ENCODE data around the gene STAB1.

STAB1 gene

DNA sequence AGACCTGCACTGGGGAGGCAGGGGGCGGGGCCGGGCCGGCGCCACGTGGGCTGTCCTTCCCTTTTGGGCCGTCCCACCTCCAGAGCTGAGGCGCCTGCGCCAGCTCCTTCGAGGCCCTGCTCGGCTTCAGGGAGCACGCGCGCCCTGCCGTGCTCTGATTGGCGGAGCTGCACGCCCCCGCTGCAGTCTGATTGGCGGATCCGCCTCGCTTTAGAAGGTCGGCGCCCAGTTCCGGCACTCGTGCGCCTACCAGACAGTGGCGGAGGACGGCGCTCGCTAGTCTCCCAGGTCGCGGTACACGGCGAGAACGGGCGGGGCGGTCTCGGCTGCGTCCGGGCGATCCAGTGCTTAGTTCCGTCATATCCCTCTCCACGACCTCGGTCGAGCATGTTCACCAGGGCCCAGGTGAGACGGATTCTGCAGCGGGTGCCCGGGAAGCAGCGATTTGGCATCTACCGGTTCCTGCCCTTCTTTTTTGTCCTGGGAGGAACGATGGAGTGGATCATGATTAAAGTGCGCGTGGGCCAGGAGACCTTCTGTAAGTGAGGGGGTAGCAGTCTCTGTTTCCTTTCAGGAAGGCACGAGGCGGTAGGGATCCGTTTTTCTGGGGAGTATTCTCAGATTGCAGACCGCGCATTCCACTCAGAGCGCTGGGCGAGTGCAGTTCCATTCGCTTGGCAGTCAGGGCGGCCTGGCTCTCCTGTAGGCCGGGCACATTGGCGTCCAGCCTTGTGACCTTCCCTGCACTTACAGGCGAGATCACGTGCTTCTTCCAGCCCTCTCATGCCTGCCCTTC lies 41.4 kb downstream of the STAB1 start, which contains the start of gene UQCC5:
Gene UQCC5 (plus strand): TSS at position 237 of the 796 bp plus-strand sequence. CDS start 151 bp downstream, at position 388.
- ATAC-seq (ENCODE audit: insufficient read depth, low read depth) = peak; percentile 96
- Histone ChIP-seq H4K20me1 (ENCODE audit: insufficient read depth, low read length) (peaks cover 7% of the 10 kb centered on the region; the same call in 1 of the 2 replicates), H3K4me3 (ENCODE audit: low read depth in 1 of 2, low read length in 2 of 2) (peak within 1 kb of the TSS; percentile 37 to 72), H3K27ac (ENCODE audit: low read length) (peak within 1 kb of the TSS; percentile 72), H3K9ac (ENCODE audit: low read depth, low read length) (peak within 1 kb of the TSS; percentile 73), H3K4me1 (ENCODE audit: insufficient read depth, low read length) (peaks cover 35% of the 10 kb centered on the region), H3K36me3 (ENCODE audit: insufficient read depth, low read length) (peaks cover 14% of the 10 kb centered on the region), H3K27me3 (ENCODE audit: insufficient read depth, low read length, poor library complexity) (no peaks in the 10 kb centered on the region), H2AFZ (ENCODE audit: low read depth, low read length) (peak within 1 kb of the TSS; percentile 83), H3K79me2 (ENCODE audit: insufficient read depth, low read length) (peaks cover 31% of the 10 kb centered on the region), H3K4me2 (ENCODE audit: insufficient read depth, low read length) (peak within 1 kb of the TSS; percentile 86), H3K9me3 (ENCODE audit: insufficient read depth, low read length, severe bottlenecking) (no peaks in the 10 kb centered on the region)
- TF ChIP-seq EZH2 (IDR thresholded peaks at IDR 0.05; ENCODE audit: borderline replicate concordance, low read depth, low read length, severe bottlenecking) = no peak
- TF ChIP-seq, protein P1, sequence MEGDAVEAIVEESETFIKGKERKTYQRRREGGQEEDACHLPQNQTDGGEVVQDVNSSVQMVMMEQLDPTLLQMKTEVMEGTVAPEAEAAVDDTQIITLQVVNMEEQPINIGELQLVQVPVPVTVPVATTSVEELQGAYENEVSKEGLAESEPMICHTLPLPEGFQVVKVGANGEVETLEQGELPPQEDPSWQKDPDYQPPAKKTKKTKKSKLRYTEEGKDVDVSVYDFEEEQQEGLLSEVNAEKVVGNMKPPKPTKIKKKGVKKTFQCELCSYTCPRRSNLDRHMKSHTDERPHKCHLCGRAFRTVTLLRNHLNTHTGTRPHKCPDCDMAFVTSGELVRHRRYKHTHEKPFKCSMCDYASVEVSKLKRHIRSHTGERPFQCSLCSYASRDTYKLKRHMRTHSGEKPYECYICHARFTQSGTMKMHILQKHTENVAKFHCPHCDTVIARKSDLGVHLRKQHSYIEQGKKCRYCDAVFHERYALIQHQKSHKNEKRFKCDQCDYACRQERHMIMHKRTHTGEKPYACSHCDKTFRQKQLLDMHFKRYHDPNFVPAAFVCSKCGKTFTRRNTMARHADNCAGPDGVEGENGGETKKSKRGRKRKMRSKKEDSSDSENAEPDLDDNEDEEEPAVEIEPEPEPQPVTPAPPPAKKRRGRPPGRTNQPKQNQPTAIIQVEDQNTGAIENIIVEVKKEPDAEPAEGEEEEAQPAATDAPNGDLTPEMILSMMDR (IDR thresholded peaks at IDR 0.05; ENCODE audit: borderline replicate concordance, extremely low read depth, low read length, poor library complexity, severe bottlenecking) = no peak
- DNase-seq = peak; percentile 99

DNA sequence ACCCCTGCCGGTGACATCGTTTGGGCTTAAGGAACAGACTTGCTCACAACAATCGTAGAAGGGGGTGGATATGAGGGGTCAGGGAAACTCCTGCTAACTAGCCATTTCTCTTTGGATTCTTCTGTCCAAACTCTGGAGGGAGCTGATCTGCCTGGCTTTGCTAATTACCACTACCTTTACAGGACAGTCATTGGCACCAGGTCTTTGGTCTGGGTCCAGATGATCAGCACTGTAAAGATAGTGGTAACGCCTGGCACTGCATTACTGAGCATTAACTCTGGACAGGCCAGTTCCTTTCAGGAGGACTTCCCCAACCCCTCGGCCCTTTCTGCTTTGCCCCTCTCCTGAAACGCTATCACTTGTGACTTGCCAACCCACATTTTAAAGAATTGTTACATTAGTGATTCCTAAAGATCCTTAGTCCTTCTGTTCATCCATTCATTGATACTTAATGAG lies 42.1 kb downstream of the STAB1 start:
- H3K4me3 ChIP-seq (ENCODE audit: low read depth in 1 of 2, low read length in 2 of 2) = peak overlapping the region; percentile 37 to 72
- DNase-seq (no peak), ATAC-seq (ENCODE audit: insufficient read depth, low read depth) (no peak)
- TF ChIP-seq, protein P1 (IDR thresholded peaks at IDR 0.05; ENCODE audit: borderline replicate concordance, extremely low read depth, low read length, poor library complexity, severe bottlenecking) = no peak
- no peak for TF ChIP-seq EZH2 (IDR thresholded peaks at IDR 0.05; ENCODE audit: borderline replicate concordance, low read depth, low read length, severe bottlenecking)
- peak overlapping the region; percentile 73 for H3K9ac ChIP-seq (ENCODE audit: low read depth, low read length)
- H3K79me2 ChIP-seq (ENCODE audit: insufficient read depth, low read length) = peaks cover 37% of the 10 kb centered on the region
- H3K27ac ChIP-seq (ENCODE audit: low read length) = peak overlapping the region; percentile 72
- peak overlapping the region; percentile 83 for H2AFZ ChIP-seq (ENCODE audit: low read depth, low read length)
- no peaks in the 10 kb centered on the region for H3K27me3 ChIP-seq (ENCODE audit: insufficient read depth, low read length, poor library complexity)
- H3K4me1 ChIP-seq (ENCODE audit: insufficient read depth, low read length) = peaks cover 35% of the 10 kb centered on the region
- H3K36me3 ChIP-seq (ENCODE audit: insufficient read depth, low read length) = peaks cover 19% of the 10 kb centered on the region
- H3K4me2 ChIP-seq (ENCODE audit: insufficient read depth, low read length) = peak overlapping the region; percentile 86
- no peaks in the 10 kb centered on the region for H3K9me3 ChIP-seq (ENCODE audit: insufficient read depth, low read length, severe bottlenecking)
- H4K20me1 ChIP-seq (ENCODE audit: insufficient read depth, low read length) = peaks cover 7% of the 10 kb centered on the region; the same call in 1 of the 2 replicates

DNA sequence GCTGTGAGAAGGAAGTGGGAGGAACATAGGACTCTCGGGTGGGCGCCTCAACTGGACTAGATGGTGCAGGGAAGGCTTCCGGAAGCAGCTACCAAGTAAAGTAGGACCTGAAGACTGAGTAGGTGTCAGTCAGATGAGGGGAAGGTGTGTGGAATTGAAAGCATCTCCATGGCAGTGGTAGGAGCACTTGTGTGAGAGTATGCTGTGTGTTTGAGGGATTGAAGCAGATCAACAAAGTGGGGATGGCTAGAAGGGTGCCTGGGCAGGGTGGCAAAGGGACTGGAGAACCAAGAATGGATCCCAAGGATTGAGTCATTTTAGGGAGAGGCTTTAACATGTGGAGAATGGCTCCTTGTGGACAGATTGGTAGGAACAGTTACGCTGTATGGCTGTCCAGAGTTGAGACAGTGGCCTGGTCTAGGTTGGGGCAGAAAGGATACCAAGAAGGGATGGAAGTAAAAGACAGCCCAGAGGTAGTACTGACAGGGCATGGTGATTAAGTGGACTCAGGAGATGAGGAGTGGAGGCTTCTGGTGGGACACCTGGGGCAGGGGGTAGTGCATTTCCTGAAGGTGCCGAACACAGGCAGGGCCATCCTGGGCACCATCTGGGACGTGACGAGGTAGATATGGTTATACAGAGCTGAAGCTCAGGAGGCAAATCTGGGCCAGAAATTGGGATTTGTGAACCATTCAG lies 42.7 kb downstream of the STAB1 start:
- Histone ChIP-seq H3K4me2 (ENCODE audit: insufficient read depth, low read length) (peak overlapping the region; percentile 86), H3K36me3 (ENCODE audit: insufficient read depth, low read length) (peaks cover 19% of the 10 kb centered on the region), H3K79me2 (ENCODE audit: insufficient read depth, low read length) (peaks cover 37% of the 10 kb centered on the region), H3K27me3 (ENCODE audit: insufficient read depth, low read length, poor library complexity) (no peaks in the 10 kb centered on the region), H3K9ac (ENCODE audit: low read depth, low read length) (peak overlapping the region; percentile 73), H3K9me3 (ENCODE audit: insufficient read depth, low read length, severe bottlenecking) (no peaks in the 10 kb centered on the region), H2AFZ (ENCODE audit: low read depth, low read length) (no peak overlapping the region), H3K4me1 (ENCODE audit: insufficient read depth, low read length) (peaks cover 35% of the 10 kb centered on the region), H3K27ac (ENCODE audit: low read length) (peak overlapping the region; percentile 11), H4K20me1 (ENCODE audit: insufficient read depth, low read length) (peaks cover 7% of the 10 kb centered on the region; the same call in 1 of the 2 replicates), H3K4me3 (ENCODE audit: low read depth in 1 of 2, low read length in 2 of 2) (peak overlapping the region; percentile 37 to 72; a peak in 3 of 4 replicates)
- ATAC-seq (ENCODE audit: insufficient read depth, low read depth) (no peak), DNase-seq (peak; percentile 3)
- TF ChIP-seq, protein P1 (IDR thresholded peaks at IDR 0.05; ENCODE audit: borderline replicate concordance, extremely low read depth, low read length, poor library complexity, severe bottlenecking) = no peak
- no peak for TF ChIP-seq EZH2 (IDR thresholded peaks at IDR 0.05; ENCODE audit: borderline replicate concordance, low read depth, low read length, severe bottlenecking)
